SK-N-SH treated with all-trans-retinoic acid at 6 μM for 48 hours (cell line): ENCODE data around the gene TAX1BP3.
A peak's percentile ranks its signal among the peaks of the same experiment; 100 is the strongest.

ENCODE experiments used
- ATAC-seq: fragments of 200-7000 bp; cut with Tn5 transposase; 3 replicates; pipeline ENCODE4 v1.9.1; 2020; ENCODE audit warnings: mild to moderate bottlenecking, moderate library complexity
- ARNTL ChIP-seq: fragments of 450-650 bp; formaldehyde crosslinking; IDR thresholded peaks from 2 replicates; pipeline ENCODE4 v1.5.0; 2020; ENCODE audit warnings: low read depth, mild to moderate bottlenecking, moderate library complexity, borderline replicate concordance
- BACH2 ChIP-seq: fragments of 250-450 bp; sonication (Bioruptor Pico); IDR thresholded peaks from 2 replicates; pipeline ENCODE4 v1.9.0; 2021; ENCODE audit warnings: mild to moderate bottlenecking, borderline replicate concordance
- CSDC2 ChIP-seq: fragments of 250-450 bp; sonication (Bioruptor Pico); IDR thresholded peaks from 2 replicates; pipeline ENCODE4 v1.5.0; 2020; ENCODE audit warnings: mild to moderate bottlenecking, moderate library complexity
- ESRRG ChIP-seq: fragments of 250-450 bp; sonication (Bioruptor Pico); IDR thresholded peaks from 2 replicates; pipeline ENCODE4 v1.6.1; 2021; ENCODE audit warnings: mild to moderate bottlenecking
- ISL1 ChIP-seq: fragments of 250-450 bp; sonication (Bioruptor Pico); IDR thresholded peaks from 2 replicates; pipeline ENCODE4 v2.1.2; 2022; ENCODE audit warnings: mild to moderate bottlenecking, moderate library complexity
- PATZ1 ChIP-seq: fragments of 250-450 bp; sonication (Bioruptor Pico); IDR thresholded peaks from 2 replicates; pipeline ENCODE4 v1.8.0; 2020; ENCODE audit warnings: mild to moderate bottlenecking, moderate library complexity, borderline replicate concordance
- RARB ChIP-seq: fragments of 250-450 bp; sonication (Bioruptor Pico); IDR thresholded peaks from 2 replicates; pipeline ENCODE4 v1.8.0; 2021; ENCODE audit warnings: mild to moderate bottlenecking, moderate library complexity
- SNAI2 ChIP-seq: fragments of 250-450 bp; sonication (Bioruptor Pico); IDR thresholded peaks from 2 replicates; pipeline ENCODE4 v1.5.0; 2020; ENCODE audit warnings: mild to moderate bottlenecking, moderate library complexity
- TCF4 ChIP-seq: fragments of 250-450 bp; sonication (Bioruptor Pico); IDR thresholded peaks from 2 replicates; pipeline ENCODE4 v1.8.0; 2021; ENCODE audit warnings: mild to moderate bottlenecking, moderate library complexity, borderline replicate concordance
- TOX ChIP-seq: fragments of 250-450 bp; sonication (Bioruptor Pico); IDR thresholded peaks from 2 replicates; pipeline ENCODE4 v1.8.0; 2021; ENCODE audit warnings: mild to moderate bottlenecking, moderate library complexity, borderline replicate concordance
- ZC3H10 ChIP-seq: fragments of 250-450 bp; sonication (Bioruptor Pico); IDR thresholded peaks from 2 replicates; pipeline ENCODE4 v1.5.1; 2021; ENCODE audit warnings: mild to moderate bottlenecking, moderate library complexity
- ZFP3 ChIP-seq: fragments of 250-450 bp; sonication (Bioruptor Pico); IDR thresholded peaks from 2 replicates; pipeline ENCODE4 v1.5.0; 2020; ENCODE audit warnings: mild to moderate bottlenecking, moderate library complexity
- ZNF70 ChIP-seq: fragments of 450-650 bp; formaldehyde crosslinking; IDR thresholded peaks from 2 replicates; pipeline ENCODE4 v1.5.0; 2020; ENCODE audit warnings: mild to moderate bottlenecking, moderate library complexity
- ZNF8 ChIP-seq: fragments of 450-650 bp; formaldehyde crosslinking; IDR thresholded peaks from 2 replicates; pipeline ENCODE4 v1.5.0; 2020; ENCODE audit warnings: mild to moderate bottlenecking, moderate library complexity
- TF ChIP-seq, protein P1 (sequence below): fragments of 250-450 bp; sonication (Bioruptor Pico); IDR thresholded peaks from 2 replicates; pipeline ENCODE4 v1.5.1; 2020; ENCODE audit warnings: low read depth, mild to moderate bottlenecking, moderate library complexity
- TF ChIP-seq, protein P2 (sequence below): fragments of 250-450 bp; sonication (Bioruptor Pico); IDR thresholded peaks from 2 replicates; pipeline ENCODE4 v1.5.0; 2020; ENCODE audit warnings: mild to moderate bottlenecking, moderate library complexity
- TF ChIP-seq, protein P3 (sequence below): fragments of 250-450 bp; sonication (Bioruptor Pico); IDR thresholded peaks from 2 replicates; pipeline ENCODE4 v1.5.1; 2021; ENCODE audit warnings: mild to moderate bottlenecking, moderate library complexity

TAX1BP3 gene

DNA sequence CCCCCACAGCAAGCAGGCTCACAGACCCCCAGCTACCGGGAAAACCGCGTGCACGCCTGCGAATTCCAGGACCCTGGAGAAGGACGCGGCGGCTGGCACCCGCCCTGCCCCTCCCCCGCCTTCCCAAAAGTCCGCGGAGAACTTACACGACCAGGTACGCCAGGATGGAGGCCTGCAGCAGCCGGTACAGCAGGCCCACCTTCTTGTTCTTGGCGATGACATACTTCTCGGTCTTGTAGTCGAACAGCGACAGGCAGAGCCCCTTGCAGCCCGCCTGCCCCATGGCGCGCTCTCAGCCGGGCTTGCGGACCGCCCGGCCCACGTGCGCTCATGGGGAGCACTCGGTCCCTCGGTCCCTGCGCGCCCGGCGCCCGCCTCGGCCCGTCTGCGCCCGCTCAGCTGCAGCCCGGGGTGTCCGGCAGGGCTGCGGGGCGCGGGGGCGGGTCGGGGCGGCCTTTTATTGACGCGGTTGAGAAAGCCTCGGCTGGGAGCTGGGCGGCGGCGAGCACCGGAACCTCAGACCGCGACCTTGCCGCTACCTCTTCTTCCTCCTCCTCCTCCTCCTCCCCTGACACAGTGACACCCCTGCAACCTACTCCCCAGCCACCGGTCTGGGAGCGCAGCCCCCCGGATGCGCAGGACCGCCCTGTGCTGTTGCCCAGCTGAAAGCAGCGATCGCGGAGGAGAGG, 27.5 kb upstream of the TAX1BP3 start, which contains the start of gene P2RX5:
Gene P2RX5 (minus strand): TSS at position 433 of the 689 bp plus-strand sequence. CDS start 150 bp downstream, at position 283.
- no peak for TF ChIP-seq ZC3H10
- TF ChIP-seq CSDC2 = no peak
- no peak for TF ChIP-seq PATZ1
- TF ChIP-seq ZNF70 (CRISPR knock-in tag) = no peak
- no peak for TF ChIP-seq ZNF8 (CRISPR knock-in tag)
- TF ChIP-seq, all 23 proteins: peak for 0
- peak; percentile 72 for ATAC-seq

DNA sequence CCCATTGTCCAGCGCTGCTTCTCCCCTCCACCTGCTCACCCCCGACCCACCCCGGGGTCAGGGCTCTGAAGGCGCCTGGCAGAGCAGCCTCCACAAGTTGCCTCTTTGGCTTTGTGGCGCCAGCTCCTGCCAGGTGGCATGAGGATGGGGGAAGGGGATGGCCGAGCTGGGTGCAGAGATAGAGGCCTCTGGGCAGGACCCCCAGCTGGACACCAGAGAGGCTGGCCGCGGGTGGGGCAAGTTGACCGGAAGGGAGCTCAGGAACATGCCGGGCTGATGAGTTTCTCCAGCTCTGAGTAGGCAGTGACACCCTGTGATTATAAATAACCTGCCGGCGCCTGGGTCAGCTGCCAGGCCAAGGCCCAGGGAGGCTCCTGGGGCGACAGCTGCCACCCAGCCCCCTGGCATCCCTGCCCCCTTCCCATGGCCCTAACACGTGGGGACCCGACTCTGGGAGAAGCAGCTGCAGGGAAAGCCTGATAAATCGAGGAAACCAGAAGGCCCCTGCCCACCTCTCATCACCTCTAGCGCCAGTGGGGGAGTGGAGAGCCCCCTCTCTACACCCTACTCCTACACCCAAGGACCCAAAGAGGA, 26.8 kb upstream of the TAX1BP3 start:
- ATAC-seq = peak; percentile 34
- TF ChIP-seq TCF4 (CRISPR knock-in tag) (no peak), ARNTL (CRISPR knock-in tag) (no peak), ZC3H10 (no peak), ISL1 (no peak), ZFP3 (CRISPR knock-in tag) (no peak), BACH2 (CRISPR knock-in tag) (no peak), ESRRG (CRISPR knock-in tag) (no peak)
- TF ChIP-seq, protein P1, sequence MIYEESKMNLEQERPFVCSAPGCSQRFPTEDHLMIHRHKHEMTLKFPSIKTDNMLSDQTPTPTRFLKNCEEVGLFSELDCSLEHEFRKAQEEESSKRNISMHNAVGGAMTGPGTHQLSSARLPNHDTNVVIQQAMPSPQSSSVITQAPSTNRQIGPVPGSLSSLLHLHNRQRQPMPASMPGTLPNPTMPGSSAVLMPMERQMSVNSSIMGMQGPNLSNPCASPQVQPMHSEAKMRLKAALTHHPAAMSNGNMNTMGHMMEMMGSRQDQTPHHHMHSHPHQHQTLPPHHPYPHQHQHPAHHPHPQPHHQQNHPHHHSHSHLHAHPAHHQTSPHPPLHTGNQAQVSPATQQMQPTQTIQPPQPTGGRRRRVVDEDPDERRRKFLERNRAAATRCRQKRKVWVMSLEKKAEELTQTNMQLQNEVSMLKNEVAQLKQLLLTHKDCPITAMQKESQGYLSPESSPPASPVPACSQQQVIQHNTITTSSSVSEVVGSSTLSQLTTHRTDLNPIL (CRISPR knock-in tag) = no peak
- TF ChIP-seq, protein P2, sequence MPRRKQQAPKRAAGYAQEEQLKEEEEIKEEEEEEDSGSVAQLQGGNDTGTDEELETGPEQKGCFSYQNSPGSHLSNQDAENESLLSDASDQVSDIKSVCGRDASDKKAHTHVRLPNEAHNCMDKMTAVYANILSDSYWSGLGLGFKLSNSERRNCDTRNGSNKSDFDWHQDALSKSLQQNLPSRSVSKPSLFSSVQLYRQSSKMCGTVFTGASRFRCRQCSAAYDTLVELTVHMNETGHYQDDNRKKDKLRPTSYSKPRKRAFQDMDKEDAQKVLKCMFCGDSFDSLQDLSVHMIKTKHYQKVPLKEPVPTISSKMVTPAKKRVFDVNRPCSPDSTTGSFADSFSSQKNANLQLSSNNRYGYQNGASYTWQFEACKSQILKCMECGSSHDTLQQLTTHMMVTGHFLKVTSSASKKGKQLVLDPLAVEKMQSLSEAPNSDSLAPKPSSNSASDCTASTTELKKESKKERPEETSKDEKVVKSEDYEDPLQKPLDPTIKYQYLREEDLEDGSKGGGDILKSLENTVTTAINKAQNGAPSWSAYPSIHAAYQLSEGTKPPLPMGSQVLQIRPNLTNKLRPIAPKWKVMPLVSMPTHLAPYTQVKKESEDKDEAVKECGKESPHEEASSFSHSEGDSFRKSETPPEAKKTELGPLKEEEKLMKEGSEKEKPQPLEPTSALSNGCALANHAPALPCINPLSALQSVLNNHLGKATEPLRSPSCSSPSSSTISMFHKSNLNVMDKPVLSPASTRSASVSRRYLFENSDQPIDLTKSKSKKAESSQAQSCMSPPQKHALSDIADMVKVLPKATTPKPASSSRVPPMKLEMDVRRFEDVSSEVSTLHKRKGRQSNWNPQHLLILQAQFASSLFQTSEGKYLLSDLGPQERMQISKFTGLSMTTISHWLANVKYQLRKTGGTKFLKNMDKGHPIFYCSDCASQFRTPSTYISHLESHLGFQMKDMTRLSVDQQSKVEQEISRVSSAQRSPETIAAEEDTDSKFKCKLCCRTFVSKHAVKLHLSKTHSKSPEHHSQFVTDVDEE (CRISPR knock-in tag) = no peak
- TF ChIP-seq, protein P3, sequence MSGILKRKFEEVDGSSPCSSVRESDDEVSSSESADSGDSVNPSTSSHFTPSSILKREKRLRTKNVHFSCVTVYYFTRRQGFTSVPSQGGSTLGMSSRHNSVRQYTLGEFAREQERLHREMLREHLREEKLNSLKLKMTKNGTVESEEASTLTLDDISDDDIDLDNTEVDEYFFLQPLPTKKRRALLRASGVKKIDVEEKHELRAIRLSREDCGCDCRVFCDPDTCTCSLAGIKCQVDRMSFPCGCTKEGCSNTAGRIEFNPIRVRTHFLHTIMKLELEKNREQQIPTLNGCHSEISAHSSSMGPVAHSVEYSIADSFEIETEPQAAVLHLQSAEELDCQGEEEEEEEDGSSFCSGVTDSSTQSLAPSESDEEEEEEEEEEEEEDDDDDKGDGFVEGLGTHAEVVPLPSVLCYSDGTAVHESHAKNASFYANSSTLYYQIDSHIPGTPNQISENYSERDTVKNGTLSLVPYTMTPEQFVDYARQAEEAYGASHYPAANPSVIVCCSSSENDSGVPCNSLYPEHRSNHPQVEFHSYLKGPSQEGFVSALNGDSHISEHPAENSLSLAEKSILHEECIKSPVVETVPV (CRISPR knock-in tag) = no peak
- TF ChIP-seq, all 23 proteins: peak for 0

- no peak for ATAC-seq
- TF ChIP-seq RARB = no peak
- no peak for TF ChIP-seq ZNF70 (CRISPR knock-in tag)
- TF ChIP-seq, protein P2 (CRISPR knock-in tag) = no peak
- no peak for TF ChIP-seq ZNF8 (CRISPR knock-in tag)
- TF ChIP-seq, protein P1 (CRISPR knock-in tag) = no peak
- no peak for TF ChIP-seq CSDC2
- no peak for TF ChIP-seq TOX (CRISPR knock-in tag)
- TF ChIP-seq ISL1 = no peak
- TF ChIP-seq ZC3H10 = no peak
- TF ChIP-seq ESRRG (CRISPR knock-in tag) = no peak
- TF ChIP-seq ZFP3 (CRISPR knock-in tag) = no peak
- TF ChIP-seq SNAI2 = no peak
- TF ChIP-seq PATZ1 = no peak
Observed at GRCh38 chr17:3693829-3694231, 25.5 kb upstream of the TAX1BP3 start.
